ENCODE measurements around the gene CLDN12. TPM values are rescaled to one million over a fixed set of nuclear protein-coding genes. Genes with fewer than 3 reads are reported as not detected.

Gene CLDN12
- polyA plus RNA-seq = under 1 TPM in 2 of 3 donors, not detected in 1; 0.09 to 0.36 TPM

DNA sequence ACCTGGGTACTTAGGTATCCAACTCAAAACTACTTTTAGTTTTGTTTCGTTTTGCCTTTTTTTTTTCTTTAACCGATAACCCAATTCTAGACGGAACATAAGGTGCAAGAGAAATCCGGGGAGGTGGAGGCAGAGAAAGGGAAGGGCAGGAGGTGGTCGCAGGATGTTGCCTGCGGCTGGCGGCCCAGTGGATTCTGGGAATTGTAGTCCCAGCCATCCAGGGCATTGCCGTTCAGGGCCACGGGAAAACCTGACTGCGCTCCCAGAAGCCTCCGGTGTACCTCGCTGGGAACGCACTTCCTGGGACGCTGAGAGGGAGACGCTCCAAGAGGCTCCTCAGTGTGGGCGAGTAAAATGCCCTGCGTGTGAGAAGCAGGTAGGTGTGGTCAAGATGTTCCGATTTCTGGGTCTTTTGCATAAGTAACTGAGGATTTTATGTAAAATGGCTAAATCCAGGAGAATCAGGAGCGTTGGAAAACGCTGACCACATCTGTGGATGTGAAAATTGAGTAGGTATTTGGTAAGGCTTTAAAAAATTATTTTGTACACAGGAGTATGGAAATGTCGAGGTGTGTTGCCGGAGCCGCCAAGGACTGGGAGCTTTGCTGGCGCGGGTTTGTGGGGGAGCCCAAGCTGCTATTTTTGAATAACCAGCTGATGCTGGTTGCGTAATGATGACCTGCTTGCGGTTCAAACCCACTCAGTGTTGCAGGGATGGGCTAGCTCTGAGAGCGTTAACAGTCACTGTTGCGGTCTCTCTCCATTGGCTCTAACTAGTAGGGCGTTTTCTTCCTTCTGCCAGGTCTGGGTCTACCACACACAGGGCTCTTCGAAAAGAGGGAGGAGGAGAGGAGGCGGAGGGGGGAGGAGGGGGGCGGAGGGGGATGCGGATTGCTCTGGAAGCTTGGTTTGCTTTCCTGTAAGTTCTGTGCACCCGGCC lies at the start of gene CLDN12:
Gene CLDN12 (plus strand): TSS at position 288 of the 940 bp plus-strand sequence. CDS start 9,216 bp downstream, outside the sequence.
- Mint-ChIP-seq H3K27ac (peak within 1 kb of the TSS; percentile 83 to 96 (median 90)), H3K9me3 (peaks cover 0 to 17% (median 5%) of the 10 kb centered on the region in 6 donors), H3K27me3 (ENCODE audit: low read depth in 3 of 3) (peaks cover 7 to 12% (median 7%) of the 10 kb centered on the region in 3 donors), H3K4me1 (peaks cover 24 to 28% of the 10 kb centered on the region in 2 donors), H3K4me3 (peak within 1 kb of the TSS; percentile 86 to 98 (median 92)), H3K36me3 (no peaks in the 10 kb centered on the region)
- DNase-seq = peak; percentile 83 to 86 (median 85)

DNA sequence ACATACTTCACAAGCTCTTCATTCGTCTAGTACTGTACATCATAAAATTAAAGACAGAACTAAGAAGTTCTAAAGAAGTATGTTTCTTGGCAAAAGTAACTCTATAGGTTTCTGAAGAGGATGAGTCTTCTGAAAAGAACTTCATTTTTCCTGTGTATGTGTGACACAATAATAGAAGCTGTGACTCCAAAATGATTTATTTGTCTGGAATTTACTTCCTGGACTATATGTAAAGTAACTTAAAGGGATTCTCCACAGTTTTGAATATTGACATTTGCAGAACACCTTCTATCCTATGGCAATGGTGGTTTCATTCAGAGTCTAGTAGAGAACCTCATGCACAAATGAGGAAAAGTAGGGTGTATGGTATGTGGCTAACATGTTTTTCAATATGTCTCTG lies 19.8 kb upstream of the CLDN12 start:
- peaks cover 42 to 63% (median 43%) of the 10 kb centered on the region in 3 donors for H3K36me3 Mint-ChIP-seq
- H3K4me1 Mint-ChIP-seq = no peaks in the 10 kb centered on the region
- H3K9me3 Mint-ChIP-seq = no peaks in the 10 kb centered on the region
- DNase-seq = no peak
- H3K27me3 Mint-ChIP-seq (ENCODE audit: low read depth in 3 of 3) = peaks cover 0 to 1% (median 0%) of the 10 kb centered on the region in 3 donors
- H3K4me3 Mint-ChIP-seq = no peak overlapping the region
- no peak overlapping the region for H3K27ac Mint-ChIP-seq

- no peaks in the 10 kb centered on the region for H3K4me1 Mint-ChIP-seq
- peak overlapping the region in 3 of 6 donors; percentile 10 to 36 (median 30) for H3K27ac Mint-ChIP-seq
- no peak overlapping the region for H3K4me3 Mint-ChIP-seq
- peaks cover 40 to 60% (median 41%) of the 10 kb centered on the region in 3 donors for H3K36me3 Mint-ChIP-seq
- DNase-seq = no peak
- H3K9me3 Mint-ChIP-seq = no peaks in the 10 kb centered on the region
- peaks cover 0 to 1% (median 0%) of the 10 kb centered on the region in 3 donors for H3K27me3 Mint-ChIP-seq (ENCODE audit: low read depth in 3 of 3)
Measured at GRCh38 chr7:90383861-90384260, 19.4 kb upstream of the CLDN12 start.

DNA sequence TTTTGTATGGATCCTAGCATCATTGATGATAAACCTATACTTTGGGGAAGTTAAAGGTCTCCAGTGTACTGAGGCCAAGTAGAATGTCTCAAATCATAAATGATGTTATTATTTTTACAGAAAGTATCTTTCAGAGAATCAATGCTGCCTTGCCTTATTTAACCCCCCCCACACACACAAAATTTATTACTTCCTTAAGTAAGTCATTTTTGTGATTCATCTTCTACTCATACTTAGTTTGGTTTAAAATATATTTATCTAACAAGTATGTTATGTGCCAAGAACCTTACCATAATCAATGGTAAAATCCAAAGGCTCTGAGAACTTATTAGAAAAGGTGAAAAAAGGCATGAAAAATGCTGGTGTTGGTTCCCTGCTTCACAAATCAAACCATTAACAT lies 18.8 kb upstream of the CLDN12 start:
- Mint-ChIP-seq H3K27ac (peak overlapping the region in 3 of 6 donors; percentile 14 to 36 (median 30)), H3K36me3 (peaks cover 34 to 58% (median 39%) of the 10 kb centered on the region in 3 donors), H3K4me3 (no peak overlapping the region), H3K9me3 (no peaks in the 10 kb centered on the region), H3K27me3 (ENCODE audit: low read depth in 3 of 3) (peaks cover 0 to 1% (median 0%) of the 10 kb centered on the region in 3 donors), H3K4me1 (no peaks in the 10 kb centered on the region)
- no peak for DNase-seq

- peaks cover 20 to 44% (median 21%) of the 10 kb centered on the region in 3 donors for H3K36me3 Mint-ChIP-seq
- no peak overlapping the region for H3K4me3 Mint-ChIP-seq
- no peaks in the 10 kb centered on the region for H3K4me1 Mint-ChIP-seq
- H3K9me3 Mint-ChIP-seq = peaks cover 0 to 2% (median 0%) of the 10 kb centered on the region in 6 donors
- H3K27me3 Mint-ChIP-seq (ENCODE audit: low read depth in 3 of 3) = no peaks in the 10 kb centered on the region
- no peak for DNase-seq
- peak overlapping the region in 1 of 6 donors; percentile 4 for H3K27ac Mint-ChIP-seq
Measured at GRCh38 chr7:90387470-90388240, 15.6 kb upstream of the CLDN12 start.

DNA sequence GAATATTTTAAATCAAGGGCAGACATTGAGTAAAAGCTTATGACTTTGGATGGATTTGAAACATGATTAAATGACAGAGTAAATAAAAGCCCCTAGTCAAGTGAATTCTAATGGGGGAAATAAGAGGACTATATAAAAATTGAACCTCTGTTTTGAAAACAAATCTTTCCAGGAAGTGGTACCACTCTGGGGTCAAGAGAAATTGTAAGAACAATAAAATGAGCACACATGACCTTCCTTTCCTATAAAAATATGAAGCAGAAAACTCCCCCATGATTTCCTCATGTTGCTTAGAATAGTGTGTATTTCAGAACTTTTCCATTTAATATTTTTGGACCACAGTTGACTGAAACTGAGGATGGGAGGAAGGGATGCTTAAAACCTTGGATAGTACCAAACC lies 12.3 kb upstream of the CLDN12 start:
- H3K9me3 Mint-ChIP-seq = peaks cover 0 to 5% (median 3%) of the 10 kb centered on the region in 6 donors
- H3K4me1 Mint-ChIP-seq = no peaks in the 10 kb centered on the region
- no peak overlapping the region for H3K4me3 Mint-ChIP-seq
- no peak overlapping the region for H3K27ac Mint-ChIP-seq
- no peak for DNase-seq
- H3K27me3 Mint-ChIP-seq (ENCODE audit: low read depth in 3 of 3) = no peaks in the 10 kb centered on the region
- peaks cover 7 to 26% (median 14%) of the 10 kb centered on the region in 3 donors for H3K36me3 Mint-ChIP-seq

DNA sequence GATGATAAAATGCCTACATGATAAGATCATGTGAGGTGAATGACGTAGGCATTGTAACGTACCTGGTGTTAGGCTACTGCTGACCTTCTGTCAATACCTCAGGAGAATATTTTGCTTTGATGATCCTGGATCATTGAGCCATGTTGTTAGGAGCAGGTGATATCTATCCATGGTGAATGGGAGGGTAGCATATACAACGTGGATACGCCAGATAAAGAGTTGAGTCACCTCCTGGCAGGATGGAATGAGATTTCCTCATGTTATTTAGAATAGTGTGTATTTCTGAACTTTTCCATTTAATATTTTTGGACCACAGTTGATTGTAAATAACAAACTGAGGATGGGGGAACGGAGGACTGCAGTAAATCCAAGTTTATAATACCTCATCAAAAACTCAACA lies 11.8 kb upstream of the CLDN12 start:
- Mint-ChIP-seq H3K4me1 (no peaks in the 10 kb centered on the region), H3K9me3 (peaks cover 0 to 9% (median 4%) of the 10 kb centered on the region in 6 donors), H3K36me3 (peaks cover 3 to 21% (median 14%) of the 10 kb centered on the region in 3 donors), H3K4me3 (no peak overlapping the region), H3K27me3 (ENCODE audit: low read depth in 3 of 3) (no peaks in the 10 kb centered on the region), H3K27ac (no peak overlapping the region)
- no peak for DNase-seq

DNA sequence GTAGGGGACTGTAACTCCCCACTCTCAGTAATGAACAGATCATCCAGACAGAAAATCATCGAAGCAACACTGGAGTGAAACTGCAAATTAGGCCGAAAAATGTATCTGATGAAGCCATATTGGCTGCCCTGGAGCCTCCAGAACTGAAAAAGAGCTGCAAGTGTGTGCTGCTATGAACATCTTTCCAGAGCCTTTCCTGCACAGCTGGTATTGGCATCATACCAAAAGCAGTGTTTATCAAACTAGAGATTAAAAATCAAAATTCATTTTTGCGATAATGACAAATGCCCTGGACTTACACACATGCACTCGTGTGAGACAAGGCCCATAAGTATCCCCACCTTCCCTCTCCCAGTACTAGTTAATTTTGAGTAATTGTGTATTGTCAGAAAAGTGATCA lies 6.8 kb upstream of the CLDN12 start:
- Mint-ChIP-seq H3K4me1 (no peaks in the 10 kb centered on the region), H3K27ac (no peak overlapping the region), H3K9me3 (peaks cover 6 to 30% (median 13%) of the 10 kb centered on the region in 6 donors), H3K4me3 (no peak overlapping the region), H3K27me3 (ENCODE audit: low read depth in 3 of 3) (no peaks in the 10 kb centered on the region), H3K36me3 (peaks cover 0 to 8% (median 7%) of the 10 kb centered on the region in 3 donors)
- no peak for DNase-seq

DNA sequence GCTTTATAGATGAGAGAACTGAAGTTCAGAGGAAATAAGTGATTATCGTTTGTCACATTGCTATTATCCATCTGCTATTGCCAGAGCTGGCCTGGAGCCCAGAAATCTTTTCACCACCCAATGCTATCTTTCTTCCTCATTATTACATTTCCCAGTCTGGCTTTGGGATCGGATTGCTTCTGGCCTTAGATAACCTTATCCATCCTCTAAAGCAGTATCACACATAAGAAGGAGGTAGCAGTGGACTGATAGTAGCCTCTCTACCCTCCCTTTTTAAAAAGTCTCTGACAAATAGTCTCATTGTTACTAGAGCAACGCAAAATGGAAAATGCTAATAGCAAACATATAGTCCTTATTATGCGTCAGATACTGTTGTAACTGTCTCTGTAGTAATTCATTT lies 1.3 kb upstream of the CLDN12 start:
- Mint-ChIP-seq H3K36me3 (peaks cover 0 to 3% (median 0%) of the 10 kb centered on the region in 3 donors), H3K9me3 (peaks cover 0 to 23% (median 9%) of the 10 kb centered on the region in 6 donors), H3K4me1 (peaks cover 24 to 28% of the 10 kb centered on the region in 2 donors), H3K4me3 (no peak overlapping the region), H3K27me3 (ENCODE audit: low read depth in 3 of 3) (peaks cover 6 to 12% (median 7%) of the 10 kb centered on the region in 3 donors), H3K27ac (peak overlapping the region; percentile 3 to 87 (median 34))
- no peak for DNase-seq

- H3K9me3 Mint-ChIP-seq = peaks cover 0 to 22% (median 9%) of the 10 kb centered on the region in 6 donors
- peaks cover 0 to 3% (median 0%) of the 10 kb centered on the region in 3 donors for H3K36me3 Mint-ChIP-seq
- H3K4me1 Mint-ChIP-seq = peaks cover 24 to 28% of the 10 kb centered on the region in 2 donors
- H3K27me3 Mint-ChIP-seq (ENCODE audit: low read depth in 3 of 3) = peaks cover 7 to 12% (median 7%) of the 10 kb centered on the region in 3 donors
- DNase-seq = no peak
- peak overlapping the region; percentile 86 to 98 (median 92) for H3K4me3 Mint-ChIP-seq
- peak overlapping the region; percentile 83 to 96 (median 90) for H3K27ac Mint-ChIP-seq
Measured at GRCh38 chr7:90402785-90403173, 482 bp upstream of the CLDN12 start.

DNA sequence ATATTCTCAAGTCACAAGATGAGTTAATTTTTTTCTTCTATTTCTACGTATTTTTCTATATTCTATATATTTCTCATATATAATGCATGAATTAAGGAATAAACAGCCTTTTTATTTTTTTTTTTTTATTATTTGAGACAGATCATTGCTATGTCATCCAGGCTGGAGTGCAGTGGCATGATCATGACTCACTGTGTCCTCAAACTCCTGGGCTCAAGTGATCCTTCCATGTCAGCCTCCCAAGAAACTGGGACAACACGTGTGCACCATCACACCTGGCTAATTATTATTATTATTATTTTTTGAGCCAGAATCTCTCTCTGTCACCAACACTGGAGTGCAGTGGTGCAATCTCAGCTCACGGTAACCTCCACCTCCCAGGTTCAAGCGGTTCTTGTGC lies 1.5 kb downstream of the CLDN12 start:
- peaks cover 0 to 7% (median 2%) of the 10 kb centered on the region in 6 donors for H3K9me3 Mint-ChIP-seq
- peaks cover 7 to 12% (median 9%) of the 10 kb centered on the region in 3 donors for H3K27me3 Mint-ChIP-seq (ENCODE audit: low read depth in 3 of 3)
- no peak for DNase-seq
- no peaks in the 10 kb centered on the region for H3K36me3 Mint-ChIP-seq
- peak overlapping the region in 2 of 6 donors; percentile 36 to 88 for H3K27ac Mint-ChIP-seq
- peaks cover 24 to 28% of the 10 kb centered on the region in 2 donors for H3K4me1 Mint-ChIP-seq
- H3K4me3 Mint-ChIP-seq = peak overlapping the region; percentile 53 to 98 (median 90)

GRCh38 chr7:90407484-90407821 lies 4.2 kb downstream of the CLDN12 start:
- no peak overlapping the region for H3K4me3 Mint-ChIP-seq
- DNase-seq = no peak
- peak overlapping the region in 2 of 6 donors; percentile 6 to 21 for H3K27ac Mint-ChIP-seq
- H3K27me3 Mint-ChIP-seq (ENCODE audit: low read depth in 3 of 3) = peaks cover 7 to 12% (median 9%) of the 10 kb centered on the region in 3 donors
- H3K4me1 Mint-ChIP-seq = peaks cover 23 to 26% of the 10 kb centered on the region in 2 donors
- H3K9me3 Mint-ChIP-seq = no peaks in the 10 kb centered on the region
- H3K36me3 Mint-ChIP-seq = no peaks in the 10 kb centered on the region

GRCh38 chr7:90408142-90408541 lies 4.9 kb downstream of the CLDN12 start:
- peaks cover 16 to 19% of the 10 kb centered on the region in 2 donors for H3K4me1 Mint-ChIP-seq
- DNase-seq = no peak
- peaks cover 5 to 7% (median 7%) of the 10 kb centered on the region in 3 donors for H3K27me3 Mint-ChIP-seq (ENCODE audit: low read depth in 3 of 3)
- no peak overlapping the region for H3K4me3 Mint-ChIP-seq
- H3K27ac Mint-ChIP-seq = peak overlapping the region in 1 of 6 donors; percentile 31
- H3K9me3 Mint-ChIP-seq = no peaks in the 10 kb centered on the region
- H3K36me3 Mint-ChIP-seq = no peaks in the 10 kb centered on the region
